GM18526 (cell line): ENCODE results near the gene FXR2.
A peak's percentile ranks its signal among the peaks of the same experiment; 100 is the strongest.

Source experiments
- POLR2A ChIP-seq: IDR thresholded peaks from 3 replicates; pipeline ENCODE4 v1.6.1; 2011; ENCODE audit not compliant: insufficient read length; ENCODE audit errors: extremely low read depth

FXR2 gene

GRCh38 chr17:7580604-7581575 is 33.8 kb downstream of the FXR2 start:
- TF ChIP-seq POLR2A = no peak

- no peak for TF ChIP-seq POLR2A
These were observed 34.7 kb downstream of the FXR2 start for GRCh38 chr17:7579834-7580603.

- peak; percentile 65 for TF ChIP-seq POLR2A
These were observed 35.5 kb downstream of the FXR2 start, which contains the start of gene CD68 for GRCh38 chr17:7579001-7579833. TSS of gene CD68 (plus strand) at chr17:7579638. CDS start at chr17:7579678, 40 bp downstream.

- TF ChIP-seq POLR2A = no peak
These were observed 37.1 kb downstream of the FXR2 start for GRCh38 chr17:7577327-7578199.

- TF ChIP-seq POLR2A = peak; percentile 39
These were observed 38.2 kb downstream of the FXR2 start for GRCh38 chr17:7576432-7576937.

- TF ChIP-seq POLR2A = no peak
These were observed 38.7 kb downstream of the FXR2 start for GRCh38 chr17:7575959-7576358.

- no peak for TF ChIP-seq POLR2A
These were observed 39.2 kb downstream of the FXR2 start for GRCh38 chr17:7575481-7575883.

GRCh38 chr17:7574176-7574953 is 40.3 kb downstream of the FXR2 start:
- no peak for TF ChIP-seq POLR2A

- TF ChIP-seq POLR2A = peak; percentile 49
These were observed 41.2 kb downstream of the FXR2 start for GRCh38 chr17:7573324-7574080.

GRCh38 chr17:7572588-7573323 is 41.9 kb downstream of the FXR2 start:
- TF ChIP-seq POLR2A = peak; percentile 99

- no peak for TF ChIP-seq POLR2A
These were observed 42.4 kb downstream of the FXR2 start for GRCh38 chr17:7572338-7572587.

- TF ChIP-seq POLR2A = no peak
These were observed 44.3 kb downstream of the FXR2 start for GRCh38 chr17:7570351-7570750.
